Mesenchymal stem cell (in vitro differentiated cells and primary cell): Measurements from ENCODE around the gene ESPL1.

Experiments
- DNase-seq: peaks from one replicate; pipeline ENCODE4 v3.0.0-alpha.2; 2013
- H2AFZ ChIP-seq: one replicate; pipeline ENCODE4 v1.6.1; 2013; ENCODE audit warnings: low read depth, mild to moderate bottlenecking, control low read depth, inconsistent platforms, low read length, moderate library complexity
- H2AK5ac ChIP-seq: 2 replicates; pipeline ENCODE4 v1.6.1; 2013; ENCODE audit warnings: low read length, moderate library complexity, mild to moderate bottlenecking, inconsistent platforms; ENCODE audit not compliant: severe bottlenecking
- H2BK120ac ChIP-seq: one replicate; pipeline ENCODE4 v1.6.1; 2013; ENCODE audit warnings: low read depth, mild to moderate bottlenecking, inconsistent platforms, low read length, moderate library complexity
- H2BK12ac ChIP-seq, 2 experiments: one replicate each; pipeline ENCODE4 v1.6.1; 2013; ENCODE audit warnings: inconsistent platforms in 2 of 2, low read length in 2 of 2, mild to moderate bottlenecking in 2 of 2, moderate library complexity in 2 of 2, control low read depth in 1 of 2
- H2BK15ac ChIP-seq: one replicate; pipeline ENCODE4 v1.6.1; 2013; ENCODE audit warnings: mild to moderate bottlenecking, low read depth, inconsistent platforms; ENCODE audit not compliant: poor library complexity, severe bottlenecking
- H2BK5ac ChIP-seq: 2 replicates; pipeline ENCODE4 v1.6.1; 2013; ENCODE audit warnings: low read depth, mild to moderate bottlenecking, low read length, control low read depth, inconsistent platforms; ENCODE audit not compliant: poor library complexity, severe bottlenecking
- H3K14ac ChIP-seq, 2 experiments: one replicate each; pipeline ENCODE4 v1.6.1; 2013; ENCODE audit warnings: inconsistent platforms in 2 of 2, low read length in 2 of 2, control low read depth in 1 of 2, mild to moderate bottlenecking in 1 of 2, moderate library complexity in 1 of 2
- H3K18ac ChIP-seq, 2 experiments: one replicate each; pipeline ENCODE4 v1.6.1; 2013; ENCODE audit warnings: inconsistent platforms in 2 of 2, low read length in 2 of 2, control low read depth in 1 of 2, low read depth in 1 of 2, mild to moderate bottlenecking in 1 of 2
- H3K23ac ChIP-seq, 2 experiments: one replicate each; pipeline ENCODE4 v1.6.1; 2013; ENCODE audit warnings: inconsistent platforms in 2 of 2, low read length in 2 of 2, mild to moderate bottlenecking in 2 of 2, moderate library complexity in 2 of 2, control low read depth in 1 of 2
- H3K27ac ChIP-seq: 2 replicates; pipeline ENCODE4 v1.5.1; 2013; ENCODE audit warnings: mild to moderate bottlenecking, moderate library complexity, low read length, control low read depth, inconsistent platforms; ENCODE audit not compliant: poor library complexity, severe bottlenecking
- H3K27me3 ChIP-seq, 2 experiments: 2 replicates each; pipeline versions ENCODE4 v1.6.1 to v1.7.0; 2013; ENCODE audit warnings: low read length in 2 of 2, mild to moderate bottlenecking in 2 of 2, moderate library complexity in 2 of 2, control low read depth in 1 of 2, inconsistent platforms in 1 of 2; ENCODE audit not compliant: control insufficient read depth in 1 of 2, insufficient read depth in 1 of 2
- H3K36me3 ChIP-seq, 2 experiments: 2 replicates each; pipeline versions ENCODE4 v1.6.1 to v1.7.0; 2013; ENCODE audit warnings: low read length in 2 of 2, control low read depth in 1 of 2, inconsistent platforms in 1 of 2, low read depth in 1 of 2, mild to moderate bottlenecking in 1 of 2; ENCODE audit not compliant: insufficient read depth in 2 of 2, control insufficient read depth in 1 of 2
- H3K4ac ChIP-seq, 2 experiments: one replicate each; pipeline ENCODE4 v1.6.1; 2013; ENCODE audit warnings: inconsistent platforms in 2 of 2, low read length in 2 of 2, mild to moderate bottlenecking in 2 of 2, moderate library complexity in 2 of 2, control low read depth in 1 of 2, low read depth in 1 of 2
- H3K4me1 ChIP-seq: 2 replicates; pipeline ENCODE4 v1.6.1; 2013; ENCODE audit warnings: low read depth, low read length, control low read depth; ENCODE audit not compliant: control insufficient read depth, insufficient read depth
- H3K4me2 ChIP-seq: 2 replicates; pipeline ENCODE4 v1.6.1; 2013; ENCODE audit warnings: low read length, mild to moderate bottlenecking, inconsistent platforms; ENCODE audit not compliant: poor library complexity, severe bottlenecking
- H3K4me3 ChIP-seq, 2 experiments: 2 replicates each; pipeline versions ENCODE4 v1.5.1 to v1.7.0; 2013; ENCODE audit warnings: low read length in 2 of 2, mild to moderate bottlenecking in 2 of 2, control low read depth in 1 of 2, low read depth in 1 of 2; ENCODE audit not compliant: insufficient read depth in 1 of 2
- H3K79me1 ChIP-seq: replicated peaks from 2 replicates; pipeline ENCODE4 v1.6.1; 2013; ENCODE audit warnings: mild to moderate bottlenecking, control low read depth, low read length, inconsistent platforms; ENCODE audit not compliant: poor library complexity, severe bottlenecking
- H3K9ac ChIP-seq: 2 replicates; pipeline ENCODE4 v1.7.0; 2013; ENCODE audit warnings: mild to moderate bottlenecking, low read length, moderate library complexity
- H3K9me3 ChIP-seq: 2 replicates; pipeline ENCODE4 v1.7.0; 2013; ENCODE audit warnings: mild to moderate bottlenecking, low read length; ENCODE audit not compliant: control insufficient read depth
- H4K8ac ChIP-seq: one replicate; pipeline ENCODE4 v1.6.1; 2013; ENCODE audit warnings: inconsistent platforms, mild to moderate bottlenecking, low read length, moderate library complexity
- H4K91ac ChIP-seq: one replicate; pipeline ENCODE4 v1.6.1; 2013; ENCODE audit warnings: mild to moderate bottlenecking, low read length, inconsistent platforms
- WGBS: methylation state at CpG from one replicate; pipeline ENCODE4 v1.1.7; 2013; ENCODE audit warnings: mixed read lengths; 5-methylcytosine and 5-hydroxymethylcytosine counted together

Gene ESPL1

DNA sequence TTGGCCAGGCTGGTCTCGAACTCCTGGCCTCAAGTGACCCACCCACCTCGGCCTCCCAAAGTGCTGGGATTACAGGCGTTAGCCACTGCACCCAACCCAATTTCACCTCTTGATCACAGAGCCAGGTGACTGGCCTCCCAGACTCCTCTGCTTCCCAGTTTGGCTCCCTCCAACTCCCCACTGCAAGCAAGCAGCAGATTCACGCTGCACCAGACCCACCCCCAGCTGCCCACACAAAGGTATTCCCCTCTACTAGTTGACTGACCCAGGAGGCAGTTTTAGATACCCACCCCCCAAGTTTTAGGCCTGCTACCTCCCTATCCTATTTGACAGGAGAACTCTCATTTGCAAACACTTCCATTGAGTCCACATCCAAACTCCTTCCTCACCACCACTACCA is 41.3 kb upstream of the ESPL1 start:
- H2BK15ac ChIP-seq, result peak overlapping the region; percentile 33
- 96% methylated on average over 4 of the region's 4 CpGs for WGBS
- H3K9ac ChIP-seq, result no peak overlapping the region
- no peak overlapping the region for H2BK5ac ChIP-seq
- H3K14ac ChIP-seq, result no peak overlapping the region
- H3K27ac ChIP-seq, result no peak overlapping the region
- H2AFZ ChIP-seq, result no peak overlapping the region
- H3K9me3 ChIP-seq, result no peaks in the 10 kb centered on the region
- peaks cover 37% of the 10 kb centered on the region for H3K4me1 ChIP-seq
- DNase-seq, result no peak
- H3K23ac ChIP-seq, result no peak overlapping the region
- H4K91ac ChIP-seq, result no peak overlapping the region
- no peak overlapping the region for H2AK5ac ChIP-seq
- H3K79me1 ChIP-seq, result peaks cover 8% of the 10 kb centered on the region
- no peaks in the 10 kb centered on the region for H3K27me3 ChIP-seq
- H2BK120ac ChIP-seq, result no peak overlapping the region
- peaks cover 13 to 18% of the 10 kb centered on the region in 2 experiments for H3K36me3 ChIP-seq
- H3K18ac ChIP-seq, result no peak overlapping the region
- no peak overlapping the region for H3K4me3 ChIP-seq
- H2BK12ac ChIP-seq, result no peak overlapping the region
- no peak overlapping the region for H4K8ac ChIP-seq
- H3K4ac ChIP-seq, result no peak overlapping the region
- H3K4me2 ChIP-seq, result no peak overlapping the region

DNA sequence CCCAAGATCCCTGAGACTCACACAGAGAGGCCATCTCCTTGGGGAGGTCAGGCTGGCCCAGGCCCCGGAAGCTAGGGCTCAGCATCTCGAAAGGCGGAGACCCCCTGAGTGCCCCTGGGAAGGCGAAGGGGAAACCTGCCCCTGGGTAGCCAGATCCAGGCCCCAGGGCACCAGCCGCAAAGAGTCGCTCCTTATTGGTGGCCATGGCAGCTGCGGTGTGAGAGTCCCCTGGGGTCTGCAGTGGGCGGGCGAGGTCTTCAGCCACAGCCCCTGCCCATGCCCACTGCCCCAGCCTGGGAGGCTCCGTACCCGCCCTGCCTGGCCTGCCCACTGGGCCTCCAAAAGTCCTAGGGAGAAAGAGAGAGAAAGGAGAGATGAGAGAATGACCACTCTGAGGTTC is 40.8 kb upstream of the ESPL1 start:
- Histone ChIP-seq H3K4me2 (no peak overlapping the region), H3K27me3 (no peaks in the 10 kb centered on the region), H2BK120ac (no peak overlapping the region), H4K8ac (no peak overlapping the region), H2BK12ac (no peak overlapping the region), H2AFZ (no peak overlapping the region), H3K9me3 (no peaks in the 10 kb centered on the region), H3K36me3 (peaks cover 13 to 18% of the 10 kb centered on the region in 2 experiments), H2BK15ac (no peak overlapping the region), H3K79me1 (peaks cover 8% of the 10 kb centered on the region), H3K4me3 (no peak overlapping the region), H2BK5ac (no peak overlapping the region), H3K27ac (no peak overlapping the region), H3K23ac (no peak overlapping the region), H2AK5ac (no peak overlapping the region), H3K14ac (no peak overlapping the region), H3K4ac (no peak overlapping the region), H3K18ac (no peak overlapping the region), H3K9ac (no peak overlapping the region), H3K4me1 (peaks cover 37% of the 10 kb centered on the region), H4K91ac (no peak overlapping the region)
- DNase-seq, result no peak
- WGBS, result 94% methylated on average over 11 of the region's 11 CpGs

DNA sequence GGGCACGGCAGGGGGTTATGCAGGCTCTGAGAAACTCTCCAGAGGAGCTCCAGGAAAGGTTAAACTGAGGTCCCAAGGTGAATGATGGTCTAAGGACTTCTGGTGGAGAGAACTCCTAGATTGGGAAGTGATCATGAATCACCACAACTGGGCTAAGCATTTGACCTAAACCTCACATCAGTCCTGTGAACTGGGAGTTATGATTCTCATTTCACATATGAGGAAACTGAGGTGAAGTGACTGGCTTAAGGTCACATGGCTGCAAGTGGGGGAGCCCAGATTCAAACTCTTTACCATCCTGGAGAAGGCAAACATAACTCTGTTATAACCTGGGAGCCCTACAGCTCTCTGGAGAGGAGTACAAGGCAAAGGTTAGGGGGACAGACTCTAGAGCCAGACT is 40.3 kb upstream of the ESPL1 start:
- H3K27me3 ChIP-seq, result no peaks in the 10 kb centered on the region
- no peak overlapping the region for H3K9ac ChIP-seq
- H4K8ac ChIP-seq, result no peak overlapping the region
- no peak overlapping the region for H2BK120ac ChIP-seq
- no peaks in the 10 kb centered on the region for H3K9me3 ChIP-seq
- peaks cover 37% of the 10 kb centered on the region for H3K4me1 ChIP-seq
- no peak overlapping the region for H3K14ac ChIP-seq
- no peak for DNase-seq
- no peak overlapping the region for H3K4ac ChIP-seq
- H2BK5ac ChIP-seq, result no peak overlapping the region
- no peak overlapping the region for H3K27ac ChIP-seq
- H3K4me2 ChIP-seq, result no peak overlapping the region
- H3K79me1 ChIP-seq, result peaks cover 8% of the 10 kb centered on the region
- no peak overlapping the region for H4K91ac ChIP-seq
- H2BK15ac ChIP-seq, result no peak overlapping the region
- peaks cover 13 to 18% of the 10 kb centered on the region in 2 experiments for H3K36me3 ChIP-seq
- no peak overlapping the region for H2BK12ac ChIP-seq
- no peak overlapping the region for H3K4me3 ChIP-seq
- H3K18ac ChIP-seq, result no peak overlapping the region
- H3K23ac ChIP-seq, result no peak overlapping the region
- 100% methylated on average over 1 of the region's 1 CpG for WGBS
- H2AK5ac ChIP-seq, result no peak overlapping the region
- H2AFZ ChIP-seq, result no peak overlapping the region

DNA sequence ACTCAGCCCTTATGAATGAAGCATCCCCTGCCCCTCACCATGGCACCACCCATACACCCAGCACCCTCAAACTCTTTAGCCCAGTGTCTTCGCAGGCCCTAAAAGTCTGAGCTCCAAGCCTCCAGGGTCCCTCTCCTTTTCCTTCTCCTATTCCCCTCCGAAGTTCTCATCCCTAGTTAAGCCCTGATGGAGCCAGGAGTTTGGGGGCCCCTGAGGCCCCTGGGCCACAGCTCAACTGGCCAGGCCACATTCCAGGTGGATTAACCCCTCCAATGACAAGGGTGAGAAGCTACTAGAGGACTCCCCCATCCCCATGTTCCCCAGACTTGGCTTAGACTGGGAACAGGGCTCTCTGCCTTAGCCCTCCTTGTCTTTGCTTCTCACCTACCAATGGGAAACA is 38.6 kb upstream of the ESPL1 start:
- Histone ChIP-seq H3K23ac (no peak overlapping the region), H3K9ac (no peak overlapping the region), H3K79me1 (peaks cover 8% of the 10 kb centered on the region), H3K18ac (no peak overlapping the region), H3K4me1 (peaks cover 33% of the 10 kb centered on the region), H2BK120ac (no peak overlapping the region), H3K27me3 (peaks cover 0 to 13% of the 10 kb centered on the region in 2 experiments), H2BK15ac (no peak overlapping the region), H3K14ac (no peak overlapping the region), H3K27ac (no peak overlapping the region), H3K36me3 (peaks cover 13 to 18% of the 10 kb centered on the region in 2 experiments), H2AFZ (no peak overlapping the region), H3K4me2 (no peak overlapping the region), H4K91ac (no peak overlapping the region), H3K9me3 (no peaks in the 10 kb centered on the region), H2BK5ac (no peak overlapping the region), H2BK12ac (no peak overlapping the region), H3K4ac (no peak overlapping the region), H4K8ac (no peak overlapping the region), H2AK5ac (no peak overlapping the region), H3K4me3 (no peak overlapping the region)
- no peak for DNase-seq
- WGBS, result 99% methylated on average over 2 of the region's 2 CpGs
